KMS-11 (cell line): ENCODE results near the gene TAS2R10.

Source experiments
- H2AFZ ChIP-seq: fragments of 200-600 bp; sonication (generic); 2 replicates; pipeline ENCODE4 v1.6.1; 2016; ENCODE audit warnings: antibody characterized with exemption, mixed run types, low read depth
- H3K27ac ChIP-seq: fragments of 200-600 bp; sonication (generic); 2 replicates; pipeline ENCODE4 v1.6.1; 2016; ENCODE audit warnings: mild to moderate bottlenecking, mixed run types
- H3K27me3 ChIP-seq: fragments of 200-600 bp; sonication (generic); 2 replicates; pipeline ENCODE4 v1.6.1; 2017; ENCODE audit warnings: mild to moderate bottlenecking, low read depth, mixed run types, moderate library complexity; ENCODE audit not compliant: insufficient read depth
- H3K36me3 ChIP-seq: fragments of 200-600 bp; sonication (generic); 2 replicates; pipeline ENCODE4 v1.6.1; 2017; ENCODE audit warnings: mild to moderate bottlenecking, mixed run types; ENCODE audit not compliant: insufficient read depth
- H3K4me1 ChIP-seq: fragments of 200-600 bp; sonication (generic); 2 replicates; pipeline ENCODE4 v1.6.1; 2016; ENCODE audit warnings: mild to moderate bottlenecking, low read depth, mixed run types; ENCODE audit not compliant: poor library complexity, severe bottlenecking
- H3K4me2 ChIP-seq: fragments of 200-600 bp; sonication (generic); 2 replicates; pipeline ENCODE4 v1.7.0; 2016; ENCODE audit warnings: mild to moderate bottlenecking, mixed run types
- H3K4me3 ChIP-seq: fragments of 200-600 bp; sonication (generic); IDR thresholded peaks from 2 replicates; pipeline ENCODE4 v1.6.1; 2017; ENCODE audit warnings: low read depth, low read length, mixed read lengths; ENCODE audit not compliant: insufficient read depth
- H3K79me2 ChIP-seq: fragments of 200-600 bp; sonication (generic); 2 replicates; pipeline ENCODE4 v1.6.1; 2016; ENCODE audit warnings: low read depth, mixed run types; ENCODE audit not compliant: insufficient read depth
- H3K9ac ChIP-seq: fragments of 200-600 bp; sonication (generic); 2 replicates; pipeline ENCODE4 v1.6.1; 2016; ENCODE audit warnings: mild to moderate bottlenecking, mixed run types
- H4K20me1 ChIP-seq: fragments of 200-600 bp; sonication (generic); 2 replicates; pipeline ENCODE4 v1.6.1; 2016; ENCODE audit warnings: mild to moderate bottlenecking, mixed run types; ENCODE audit not compliant: insufficient read depth
- TF ChIP-seq, protein P1 (sequence below): fragments of 200-600 bp; sonication (generic); conservative IDR thresholded peaks from 2 replicates; pipeline ENCODE4 v1.6.1; 2017; ENCODE audit warnings: low read depth, mild to moderate bottlenecking, antibody characterized with exemption, low read length, moderate library complexity, mixed read lengths

Gene TAS2R10

GRCh38 chr12:10783252-10783651 lies 42.9 kb downstream of the TAS2R10 start:
- Histone ChIP-seq H3K79me2 (no peaks in the 10 kb centered on the region), H3K4me1 (no peaks in the 10 kb centered on the region), H3K4me2 (no peak overlapping the region), H3K4me3 (no peak overlapping the region), H3K9ac (no peak overlapping the region), H3K27ac (no peak overlapping the region), H3K27me3 (no peaks in the 10 kb centered on the region), H3K36me3 (no peaks in the 10 kb centered on the region), H2AFZ (no peak overlapping the region), H4K20me1 (no peaks in the 10 kb centered on the region)
- TF ChIP-seq, protein P1, sequence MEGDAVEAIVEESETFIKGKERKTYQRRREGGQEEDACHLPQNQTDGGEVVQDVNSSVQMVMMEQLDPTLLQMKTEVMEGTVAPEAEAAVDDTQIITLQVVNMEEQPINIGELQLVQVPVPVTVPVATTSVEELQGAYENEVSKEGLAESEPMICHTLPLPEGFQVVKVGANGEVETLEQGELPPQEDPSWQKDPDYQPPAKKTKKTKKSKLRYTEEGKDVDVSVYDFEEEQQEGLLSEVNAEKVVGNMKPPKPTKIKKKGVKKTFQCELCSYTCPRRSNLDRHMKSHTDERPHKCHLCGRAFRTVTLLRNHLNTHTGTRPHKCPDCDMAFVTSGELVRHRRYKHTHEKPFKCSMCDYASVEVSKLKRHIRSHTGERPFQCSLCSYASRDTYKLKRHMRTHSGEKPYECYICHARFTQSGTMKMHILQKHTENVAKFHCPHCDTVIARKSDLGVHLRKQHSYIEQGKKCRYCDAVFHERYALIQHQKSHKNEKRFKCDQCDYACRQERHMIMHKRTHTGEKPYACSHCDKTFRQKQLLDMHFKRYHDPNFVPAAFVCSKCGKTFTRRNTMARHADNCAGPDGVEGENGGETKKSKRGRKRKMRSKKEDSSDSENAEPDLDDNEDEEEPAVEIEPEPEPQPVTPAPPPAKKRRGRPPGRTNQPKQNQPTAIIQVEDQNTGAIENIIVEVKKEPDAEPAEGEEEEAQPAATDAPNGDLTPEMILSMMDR: no peak

DNA sequence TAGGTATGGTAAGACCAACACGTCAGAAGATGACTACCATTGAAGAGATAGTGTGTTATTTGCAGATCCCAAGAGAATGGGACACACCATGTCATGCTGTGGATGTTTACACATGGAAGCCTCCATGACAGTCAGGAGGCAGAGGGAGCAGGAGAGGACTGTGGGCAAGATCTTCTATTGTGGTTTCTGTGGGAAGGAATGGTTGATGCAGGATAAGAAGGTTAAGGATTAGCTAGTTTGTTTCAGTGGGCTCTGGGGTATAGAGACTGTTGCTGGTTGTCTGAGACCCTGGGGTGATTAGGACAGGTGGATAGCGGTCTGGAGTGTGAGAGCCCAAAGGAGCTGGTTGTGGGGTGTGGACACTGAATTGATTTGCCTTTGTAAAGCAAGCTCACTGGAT lies 47.1 kb downstream of the TAS2R10 start:
- Histone ChIP-seq H4K20me1 (no peaks in the 10 kb centered on the region), H3K9ac (no peak overlapping the region), H3K4me1 (no peaks in the 10 kb centered on the region), H2AFZ (no peak overlapping the region), H3K4me2 (no peak overlapping the region), H3K79me2 (no peaks in the 10 kb centered on the region), H3K27me3 (no peaks in the 10 kb centered on the region), H3K36me3 (no peaks in the 10 kb centered on the region), H3K27ac (no peak overlapping the region), H3K4me3 (no peak overlapping the region)
- TF ChIP-seq, protein P1: no peak
